GM18868 (cell line): ENCODE data around the gene FEN1.

Experiments used
- ATAC-seq: cut with Tn5 transposase; IDR thresholded peaks from one replicate; pipeline ENCODE4 v1.9.1; 2021; ENCODE audit warnings: mild to moderate bottlenecking, moderate library complexity; ENCODE audit not compliant: unreplicated experiment

The FEN1 gene

DNA sequence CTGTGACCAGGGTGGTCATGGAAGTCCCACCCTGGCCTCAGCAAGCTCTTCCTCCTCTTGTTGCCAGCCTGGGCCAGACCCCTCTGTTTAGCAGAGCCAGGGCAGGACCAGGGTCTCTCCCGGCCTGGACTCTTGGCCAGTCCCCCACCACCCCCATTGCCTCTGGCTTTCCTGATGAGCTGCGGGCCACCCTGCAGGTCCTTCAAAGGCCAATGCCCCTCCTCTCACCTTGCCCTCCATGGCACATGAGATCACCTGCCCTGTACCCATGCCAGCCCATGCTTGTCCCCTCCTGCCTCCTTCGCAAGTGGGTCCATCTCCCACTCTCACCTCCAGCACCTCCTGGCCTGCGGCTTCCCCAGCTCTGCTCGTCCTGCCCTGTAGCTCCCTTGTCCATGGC, 45.8 kb downstream of the FEN1 start:
- no peak for ATAC-seq

DNA sequence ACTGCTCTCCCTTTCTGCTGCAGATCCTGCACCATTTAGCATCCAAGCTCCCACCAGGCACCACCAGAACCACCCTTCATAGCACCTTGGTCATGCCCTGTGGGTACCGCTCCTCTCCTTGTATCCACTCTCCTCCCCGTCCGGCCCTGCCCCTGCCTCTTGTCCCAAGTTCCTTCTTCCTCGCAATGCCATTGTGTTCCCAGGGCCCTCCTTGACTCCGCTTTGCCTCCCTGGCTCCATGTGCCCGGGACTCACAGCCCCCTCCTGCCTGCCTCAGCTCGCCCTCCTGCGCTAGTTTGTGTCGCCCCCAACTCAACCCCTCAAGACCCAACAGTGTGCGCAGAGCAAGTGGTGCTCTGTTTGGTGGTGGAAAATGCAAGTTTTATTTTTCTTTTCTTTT, 46.2 kb downstream of the FEN1 start:
- no peak for ATAC-seq

DNA sequence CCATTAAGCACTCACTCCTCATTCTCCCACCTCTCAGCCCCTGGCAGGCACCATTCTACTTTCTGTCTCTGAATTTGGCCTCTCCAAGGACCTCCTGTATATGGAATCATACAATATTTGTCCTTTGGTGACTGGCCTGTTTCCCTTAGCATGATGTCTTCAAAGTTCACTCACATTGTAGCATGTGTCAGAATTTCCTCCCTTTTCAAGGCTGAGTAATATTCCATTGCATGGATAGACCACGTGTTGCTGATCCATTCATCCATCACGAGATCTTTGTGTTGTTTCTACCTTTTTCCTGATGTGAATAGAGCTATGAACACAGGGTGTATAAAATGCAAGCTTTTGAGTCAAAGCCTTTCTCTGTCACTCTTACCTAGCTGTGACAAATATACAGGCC, 47.0 kb downstream of the FEN1 start:
- ATAC-seq: no peak

DNA sequence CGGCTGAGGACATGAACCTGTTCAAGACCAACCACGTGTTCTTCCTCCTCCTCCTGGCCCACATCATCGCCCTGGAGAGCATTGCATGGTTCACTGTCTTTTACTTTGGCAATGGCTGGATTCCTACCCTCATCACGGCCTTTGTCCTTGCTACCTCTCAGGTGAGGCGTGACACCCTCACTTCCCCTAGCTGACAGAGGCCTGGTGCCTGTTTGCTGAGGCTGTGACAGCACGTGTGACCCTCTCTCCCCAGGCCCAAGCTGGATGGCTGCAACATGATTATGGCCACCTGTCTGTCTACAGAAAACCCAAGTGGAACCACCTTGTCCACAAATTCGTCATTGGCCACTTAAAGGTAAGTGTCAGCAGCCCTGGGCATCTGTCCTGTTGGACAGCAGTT, 47.7 kb downstream of the FEN1 start:
- ATAC-seq: no peak

DNA sequence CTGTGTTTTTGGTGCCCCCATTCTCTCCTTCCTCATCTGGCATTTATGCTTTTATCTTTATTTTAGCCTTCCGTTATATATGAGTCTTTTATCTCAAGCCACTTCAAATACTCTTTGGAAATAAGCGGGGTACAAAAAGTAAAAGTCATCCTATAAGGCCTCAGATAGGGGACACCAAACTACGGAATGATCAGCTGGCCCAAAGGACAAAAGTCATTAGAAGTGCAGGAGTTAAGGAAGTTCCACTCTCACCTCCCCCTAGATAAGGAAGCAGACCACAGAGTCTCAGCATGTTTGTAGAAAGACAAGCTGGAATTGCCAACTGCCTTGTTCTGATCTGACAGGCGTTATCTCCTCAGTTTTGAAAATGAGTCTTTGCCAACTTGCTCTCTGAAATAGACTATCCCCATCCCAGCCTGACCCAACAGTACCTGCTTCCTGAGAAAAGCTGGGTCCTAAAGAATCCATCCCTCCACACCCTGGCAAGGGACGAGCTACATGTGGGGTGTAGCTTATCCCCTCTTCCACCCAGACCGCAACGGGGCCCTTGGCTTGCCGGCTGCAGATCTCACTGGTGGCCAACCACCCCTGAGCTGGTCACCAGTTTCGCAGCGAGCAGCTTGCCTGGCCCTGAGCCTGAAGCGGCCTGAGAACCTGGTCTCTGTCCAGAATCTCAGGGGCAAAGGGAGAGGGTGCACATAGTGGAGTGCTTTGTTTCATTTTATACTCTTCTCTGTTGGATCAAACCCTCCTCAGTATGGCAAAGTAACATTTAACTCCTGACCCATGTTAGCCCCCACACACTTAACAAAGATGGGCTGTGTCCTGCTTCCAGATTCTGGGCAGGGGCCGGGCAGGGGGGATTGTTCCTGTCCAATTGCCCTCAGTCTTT, 49.2 kb downstream of the FEN1 start:
- no peak for ATAC-seq

DNA sequence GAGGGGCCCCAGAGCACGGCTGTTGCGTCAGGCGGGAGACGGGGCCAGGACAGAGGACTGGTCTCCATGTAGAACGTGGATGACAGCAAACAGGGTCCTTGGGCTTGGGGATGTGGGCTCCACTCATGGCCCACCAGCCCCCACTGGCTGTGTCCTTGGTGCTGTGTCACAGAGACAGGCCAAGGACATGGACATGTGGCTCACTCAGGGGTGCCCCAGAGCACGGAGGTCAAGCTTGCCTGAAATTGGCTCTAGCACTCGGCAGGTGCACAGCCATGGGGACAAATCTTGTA, 49.8 kb downstream of the FEN1 start:
- no peak for ATAC-seq

DNA sequence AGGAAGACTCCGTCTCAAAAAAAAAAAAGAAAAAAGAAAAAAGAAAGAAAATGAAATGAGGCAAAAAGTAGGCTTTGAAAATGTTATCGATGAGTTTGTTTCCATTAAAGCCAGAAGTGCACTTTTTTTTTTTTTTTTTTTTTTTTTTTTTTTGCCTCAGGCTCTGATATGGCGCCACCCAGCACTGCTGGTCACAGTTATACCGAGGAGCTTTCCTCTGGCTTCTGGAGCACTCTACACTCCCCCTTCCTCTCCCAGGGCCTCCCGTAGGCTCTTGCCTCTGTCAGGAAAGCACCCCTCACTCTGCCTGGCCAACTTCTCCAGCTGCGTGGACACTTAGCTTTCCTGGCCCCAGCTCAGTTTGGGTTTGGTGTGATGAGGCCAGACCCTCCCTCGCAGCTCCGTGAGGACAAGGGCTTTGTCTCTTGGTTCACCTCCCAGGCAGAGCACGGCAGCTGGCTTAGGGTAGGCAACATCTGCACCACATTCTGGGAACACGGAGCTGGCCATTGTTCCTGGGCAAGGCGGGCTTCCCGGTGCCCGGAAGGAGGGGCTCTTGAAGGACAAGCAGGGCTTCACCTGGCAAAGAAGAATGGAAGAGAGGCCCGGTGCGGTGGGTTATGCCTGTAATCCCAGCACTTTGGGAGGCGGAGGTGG, 52.3 kb downstream of the FEN1 start:
- ATAC-seq: no peak

DNA sequence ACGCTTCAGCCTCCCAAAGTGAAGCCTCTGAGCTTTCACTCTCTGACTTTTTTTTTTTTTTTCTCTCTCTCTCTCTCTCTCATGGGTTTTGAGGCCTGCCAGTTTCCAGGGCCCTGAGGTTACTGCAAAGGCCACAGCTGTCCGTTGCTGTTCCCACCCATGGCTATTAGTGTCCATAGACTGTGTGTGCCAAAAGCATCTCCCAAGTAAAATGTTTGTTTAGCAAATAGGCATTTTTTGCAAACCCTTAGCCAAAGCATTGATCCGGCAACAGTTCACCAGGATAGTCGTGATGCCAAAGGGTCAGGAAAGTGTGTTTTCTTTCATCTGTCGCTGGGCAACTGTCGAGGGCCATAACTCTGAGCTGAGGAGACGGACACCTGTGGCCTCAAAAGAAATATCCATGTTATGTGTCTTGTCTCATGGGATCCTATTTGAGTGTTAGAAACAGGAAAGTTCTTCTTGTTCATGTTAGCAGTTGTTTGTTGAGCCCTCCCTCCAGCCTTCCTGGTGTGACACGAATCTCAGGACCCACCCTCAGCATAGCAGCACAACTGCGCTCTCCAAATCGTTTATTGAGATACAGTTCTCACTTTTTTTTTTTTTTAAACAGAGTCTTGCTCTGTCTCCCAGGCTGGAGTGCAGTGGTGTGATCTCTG, 53.8 kb downstream of the FEN1 start:
- no peak for ATAC-seq
